Muscle layer of duodenum (tissue), 2 donors: ENCODE data around the gene IQCE.

Experiments
- H3K27ac ChIP-seq: one replicate; pipeline ENCODE4 v1.7.0; 2013; ENCODE audit warnings: mild to moderate bottlenecking, low read length
- H3K27me3 ChIP-seq: one replicate; pipeline ENCODE4 v1.7.0; 2013; ENCODE audit warnings: low read depth, mild to moderate bottlenecking, control low read depth, low read length
- H3K36me3 ChIP-seq, 2 donors: one replicate each; pipeline ENCODE4 v1.7.0; 2013; ENCODE audit warnings: low read length in 2 of 2, control low read depth in 1 of 2, mild to moderate bottlenecking in 1 of 2; ENCODE audit not compliant: insufficient read depth in 2 of 2, control insufficient read depth in 1 of 2
- H3K4me1 ChIP-seq, 2 donors: one replicate each; pipeline ENCODE4 v1.7.0; 2013; ENCODE audit warnings: low read length in 2 of 2, mild to moderate bottlenecking in 2 of 2, control low read depth in 1 of 2, moderate library complexity in 1 of 2; ENCODE audit not compliant: insufficient read depth in 2 of 2, control insufficient read depth in 1 of 2
- H3K4me3 ChIP-seq, 2 donors: one replicate each; pipeline ENCODE4 v1.7.0; 2013; ENCODE audit warnings: low read length in 2 of 2, low read depth in 1 of 2, mild to moderate bottlenecking in 1 of 2
- H3K9me3 ChIP-seq, 2 donors: one replicate each; pipeline ENCODE4 v1.7.0; 2013; ENCODE audit warnings: low read length in 2 of 2, control low read depth in 1 of 2, mild to moderate bottlenecking in 1 of 2; ENCODE audit not compliant: control insufficient read depth in 1 of 2
- donor health status: healthy.

IQCE gene

GRCh38 chr7:2662273-2663120 is 103.7 kb downstream of the IQCE start:
- peaks cover 2 to 21% of the 10 kb centered on the region in 2 donors for H3K36me3 ChIP-seq
- H3K27ac ChIP-seq = no peak overlapping the region
- H3K27me3 ChIP-seq = no peaks in the 10 kb centered on the region
- H3K4me1 ChIP-seq = peaks cover 0 to 11% of the 10 kb centered on the region in 2 donors
- H3K9me3 ChIP-seq = no peaks in the 10 kb centered on the region
- H3K4me3 ChIP-seq = no peak overlapping the region

GRCh38 chr7:2663121-2663886 is 104.5 kb downstream of the IQCE start:
- peaks cover 0 to 11% of the 10 kb centered on the region in 2 donors for H3K4me1 ChIP-seq
- H3K27me3 ChIP-seq = no peaks in the 10 kb centered on the region
- H3K4me3 ChIP-seq = no peak overlapping the region
- H3K36me3 ChIP-seq = peaks cover 0 to 19% of the 10 kb centered on the region in 2 donors
- no peak overlapping the region for H3K27ac ChIP-seq
- no peaks in the 10 kb centered on the region for H3K9me3 ChIP-seq

GRCh38 chr7:2663960-2664359 is 105.2 kb downstream of the IQCE start:
- Histone ChIP-seq H3K4me1 (peaks cover 0 to 11% of the 10 kb centered on the region in 2 donors), H3K9me3 (no peaks in the 10 kb centered on the region), H3K4me3 (no peak overlapping the region), H3K27ac (no peak overlapping the region), H3K36me3 (peaks cover 0 to 13% of the 10 kb centered on the region in 2 donors), H3K27me3 (no peaks in the 10 kb centered on the region)
